ENCODE measurements around the gene IKZF2.

IKZF2 gene

GRCh38 chr2:213104092-213104902 lies 47.1 kb downstream of the IKZF2 start:
- Histone ChIP-seq H3K9me3 (ENCODE audit: control insufficient read depth, low read length) (no peaks in the 10 kb centered on the region), H3K27me3 (ENCODE audit: control insufficient read depth, insufficient read depth, low read length, poor library complexity, severe bottlenecking) (no peaks in the 10 kb centered on the region), H3K4me3 (ENCODE audit: insufficient read depth, low read depth, low read length) (no peak overlapping the region), H3K36me3 (ENCODE audit: control insufficient read depth, insufficient read depth, low read length) (no peaks in the 10 kb centered on the region), H3K4me1 (ENCODE audit: control insufficient read depth, insufficient read depth, low read length) (no peaks in the 10 kb centered on the region), H3K27ac (ENCODE audit: insufficient read depth, low read depth, low read length, poor library complexity, severe bottlenecking) (no peak overlapping the region)
- 88 to 89% methylated on average over 7 of the region's 7 CpGs for WGBS, 2 experiments

GRCh38 chr2:213101692-213102460 lies 49.5 kb downstream of the IKZF2 start:
- Histone ChIP-seq H3K4me3 (ENCODE audit: insufficient read depth, low read depth, low read length) (no peak overlapping the region), H3K9me3 (ENCODE audit: control insufficient read depth, low read length) (no peaks in the 10 kb centered on the region), H3K27ac (ENCODE audit: insufficient read depth, low read depth, low read length, poor library complexity, severe bottlenecking) (no peak overlapping the region), H3K27me3 (ENCODE audit: control insufficient read depth, insufficient read depth, low read length, poor library complexity, severe bottlenecking) (no peaks in the 10 kb centered on the region), H3K4me1 (ENCODE audit: control insufficient read depth, insufficient read depth, low read length) (no peaks in the 10 kb centered on the region), H3K36me3 (ENCODE audit: control insufficient read depth, insufficient read depth, low read length) (no peaks in the 10 kb centered on the region)
- 97% methylated on average over 4 to 5 of the region's 5 CpGs for WGBS, 2 experiments

GRCh38 chr2:213101109-213101508 lies 50.3 kb downstream of the IKZF2 start:
- H3K27ac ChIP-seq (ENCODE audit: insufficient read depth, low read depth, low read length, poor library complexity, severe bottlenecking), result no peak overlapping the region
- no peaks in the 10 kb centered on the region for H3K4me1 ChIP-seq (ENCODE audit: control insufficient read depth, insufficient read depth, low read length)
- no peaks in the 10 kb centered on the region for H3K36me3 ChIP-seq (ENCODE audit: control insufficient read depth, insufficient read depth, low read length)
- H3K9me3 ChIP-seq (ENCODE audit: control insufficient read depth, low read length), result no peaks in the 10 kb centered on the region
- no CpG with 5 or more reads among the region's 1 CpG for whole genome bisulfite sequencing, 2 experiments
- no peaks in the 10 kb centered on the region for H3K27me3 ChIP-seq (ENCODE audit: control insufficient read depth, insufficient read depth, low read length, poor library complexity, severe bottlenecking)
- H3K4me3 ChIP-seq (ENCODE audit: insufficient read depth, low read depth, low read length), result no peak overlapping the region

GRCh38 chr2:213098612-213099011 lies 52.8 kb downstream of the IKZF2 start:
- Histone ChIP-seq H3K9me3 (ENCODE audit: control insufficient read depth, low read length) (no peaks in the 10 kb centered on the region), H3K4me1 (ENCODE audit: control insufficient read depth, insufficient read depth, low read length) (no peaks in the 10 kb centered on the region), H3K4me3 (ENCODE audit: insufficient read depth, low read depth, low read length) (no peak overlapping the region), H3K27ac (ENCODE audit: insufficient read depth, low read depth, low read length, poor library complexity, severe bottlenecking) (no peak overlapping the region), H3K27me3 (ENCODE audit: control insufficient read depth, insufficient read depth, low read length, poor library complexity, severe bottlenecking) (no peaks in the 10 kb centered on the region), H3K36me3 (ENCODE audit: control insufficient read depth, insufficient read depth, low read length) (no peaks in the 10 kb centered on the region)
- 85 to 86% methylated on average over 4 of the region's 4 CpGs for WGBS, 2 experiments

GRCh38 chr2:213091765-213092164 lies 59.6 kb downstream of the IKZF2 start:
- no peaks in the 10 kb centered on the region for H3K9me3 ChIP-seq (ENCODE audit: control insufficient read depth, low read length)
- H3K36me3 ChIP-seq (ENCODE audit: control insufficient read depth, insufficient read depth, low read length), result no peaks in the 10 kb centered on the region
- no peaks in the 10 kb centered on the region for H3K27me3 ChIP-seq (ENCODE audit: control insufficient read depth, insufficient read depth, low read length, poor library complexity, severe bottlenecking)
- H3K27ac ChIP-seq (ENCODE audit: insufficient read depth, low read depth, low read length, poor library complexity, severe bottlenecking), result no peak overlapping the region
- H3K4me3 ChIP-seq (ENCODE audit: insufficient read depth, low read depth, low read length), result no peak overlapping the region
- WGBS, 2 experiments, result 94 to 100% methylated on average over 1 to 2 of the region's 3 CpGs
- H3K4me1 ChIP-seq (ENCODE audit: control insufficient read depth, insufficient read depth, low read length), result peaks cover 7% of the 10 kb centered on the region

- 90 to 96% methylated on average over 3 of the region's 3 CpGs for WGBS, 2 experiments
- H3K27me3 ChIP-seq (ENCODE audit: control insufficient read depth, insufficient read depth, low read length, poor library complexity, severe bottlenecking), result no peaks in the 10 kb centered on the region
- H3K9me3 ChIP-seq (ENCODE audit: control insufficient read depth, low read length), result no peaks in the 10 kb centered on the region
- no peaks in the 10 kb centered on the region for H3K36me3 ChIP-seq (ENCODE audit: control insufficient read depth, insufficient read depth, low read length)
- H3K27ac ChIP-seq (ENCODE audit: insufficient read depth, low read depth, low read length, poor library complexity, severe bottlenecking), result no peak overlapping the region
- H3K4me1 ChIP-seq (ENCODE audit: control insufficient read depth, insufficient read depth, low read length), result peaks cover 13% of the 10 kb centered on the region
- H3K4me3 ChIP-seq (ENCODE audit: insufficient read depth, low read depth, low read length), result no peak overlapping the region
Measured at GRCh38 chr2:213090772-213091171, 60.6 kb downstream of the IKZF2 start.

- no peaks in the 10 kb centered on the region for H3K27me3 ChIP-seq (ENCODE audit: control insufficient read depth, insufficient read depth, low read length, poor library complexity, severe bottlenecking)
- no peak overlapping the region for H3K27ac ChIP-seq (ENCODE audit: insufficient read depth, low read depth, low read length, poor library complexity, severe bottlenecking)
- no peaks in the 10 kb centered on the region for H3K9me3 ChIP-seq (ENCODE audit: control insufficient read depth, low read length)
- peaks cover 16% of the 10 kb centered on the region for H3K4me1 ChIP-seq (ENCODE audit: control insufficient read depth, insufficient read depth, low read length)
- WGBS, 2 experiments, result 94 to 100% methylated on average over 1 of the region's 1 CpG
- H3K36me3 ChIP-seq (ENCODE audit: control insufficient read depth, insufficient read depth, low read length), result no peaks in the 10 kb centered on the region
- no peak overlapping the region for H3K4me3 ChIP-seq (ENCODE audit: insufficient read depth, low read depth, low read length)
Measured at GRCh38 chr2:213089438-213089837, 62.0 kb downstream of the IKZF2 start.

- Histone ChIP-seq H3K4me3 (ENCODE audit: insufficient read depth, low read depth, low read length) (no peak overlapping the region), H3K27me3 (ENCODE audit: control insufficient read depth, insufficient read depth, low read length, poor library complexity, severe bottlenecking) (no peaks in the 10 kb centered on the region), H3K36me3 (ENCODE audit: control insufficient read depth, insufficient read depth, low read length) (no peaks in the 10 kb centered on the region), H3K27ac (ENCODE audit: insufficient read depth, low read depth, low read length, poor library complexity, severe bottlenecking) (no peak overlapping the region), H3K9me3 (ENCODE audit: control insufficient read depth, low read length) (no peaks in the 10 kb centered on the region), H3K4me1 (ENCODE audit: control insufficient read depth, insufficient read depth, low read length) (peaks cover 16% of the 10 kb centered on the region)
- 78 to 90% methylated on average over 1 to 3 of the region's 3 CpGs for WGBS, 2 experiments
Measured at GRCh38 chr2:213087040-213087439, 64.4 kb downstream of the IKZF2 start.

- Histone ChIP-seq H3K9me3 (ENCODE audit: control insufficient read depth, low read length) (no peaks in the 10 kb centered on the region), H3K27me3 (ENCODE audit: control insufficient read depth, insufficient read depth, low read length, poor library complexity, severe bottlenecking) (no peaks in the 10 kb centered on the region), H3K36me3 (ENCODE audit: control insufficient read depth, insufficient read depth, low read length) (no peaks in the 10 kb centered on the region), H3K27ac (ENCODE audit: insufficient read depth, low read depth, low read length, poor library complexity, severe bottlenecking) (peak overlapping the region; percentile 31), H3K4me3 (ENCODE audit: insufficient read depth, low read depth, low read length) (no peak overlapping the region), H3K4me1 (ENCODE audit: control insufficient read depth, insufficient read depth, low read length) (peaks cover 16% of the 10 kb centered on the region)
- WGBS, 2 experiments, result 21 to 25% methylated on average over 1 to 2 of the region's 2 CpGs
Measured at GRCh38 chr2:213086571-213086970, 64.8 kb downstream of the IKZF2 start.

GRCh38 chr2:213086050-213086449 lies 65.4 kb downstream of the IKZF2 start:
- Histone ChIP-seq H3K9me3 (ENCODE audit: control insufficient read depth, low read length) (no peaks in the 10 kb centered on the region), H3K27ac (ENCODE audit: insufficient read depth, low read depth, low read length, poor library complexity, severe bottlenecking) (peak overlapping the region; percentile 31), H3K27me3 (ENCODE audit: control insufficient read depth, insufficient read depth, low read length, poor library complexity, severe bottlenecking) (no peaks in the 10 kb centered on the region), H3K4me1 (ENCODE audit: control insufficient read depth, insufficient read depth, low read length) (peaks cover 16% of the 10 kb centered on the region), H3K4me3 (ENCODE audit: insufficient read depth, low read depth, low read length) (no peak overlapping the region), H3K36me3 (ENCODE audit: control insufficient read depth, insufficient read depth, low read length) (no peaks in the 10 kb centered on the region)
